Tibial artery (tissue), 4 donors: Measurements from ENCODE around the gene CLRN2.
"Not testable (repeated sequence)": the region's sequence is repeated elsewhere in the genome, so short reads cannot be mapped to it uniquely, and the experiment has no call there.

Source experiments
- DNase-seq, 2 donors: peaks; one replicate each; pipeline ENCODE4 v3.0.0-alpha.2; 2019
- H3K27ac ChIP-seq, 2 donors: fragments of 200-600 bp; sonication (generic) in 1 of 2; 1 replicate in 1 of 2; 2 replicates in 1 of 2; pipeline ENCODE4 v1.5.1; 2018 to 2019; ENCODE audit warnings: mild to moderate bottlenecking in 1 of 2
- H3K27me3 ChIP-seq, 2 donors: fragments of 200-600 bp; sonication (generic) in 1 of 2; one replicate each; pipeline versions ENCODE4 v1.5.1 to v1.6.0; 2016 to 2019
- H3K36me3 ChIP-seq, 3 donors: fragments of 200-600 bp; sonication (generic) in 2 of 3; one replicate each; pipeline ENCODE4 v1.5.1; 2016 to 2019; ENCODE audit warnings: mild to moderate bottlenecking in 2 of 3
- H3K4me1 ChIP-seq, 4 donors: fragments of 200-600 bp; sonication (generic) in 2 of 4; 1 replicate in 3 of 4; 2 replicates in 1 of 4; pipeline ENCODE4 v1.5.1; 2016 to 2019
- H3K4me3 ChIP-seq, 2 donors: fragments of 200-600 bp; sonication (generic) in 1 of 2; 1 replicate in 1 of 2; 2 replicates in 1 of 2; pipeline ENCODE4 v1.5.1; 2018 to 2019; ENCODE audit warnings: mild to moderate bottlenecking in 2 of 2
- H3K9me3 ChIP-seq, 3 donors: fragments of 200-600 bp; sonication (generic) in 1 of 3; one replicate each; pipeline ENCODE4 v1.5.1; 2016 to 2019
- CTCF ChIP-seq, 2 experiments: fragments of 200-600 bp in 1 of 2; fragments of 450-650 bp in 1 of 2; IDR thresholded peaks; one replicate each; pipeline ENCODE4 v1.5.1; 2017 to 2019; ENCODE audit warnings: antibody characterized with exemption in 2 of 2, mild to moderate bottlenecking in 1 of 2, moderate library complexity in 1 of 2
- intact Hi-C: fragments of 100-400 bp; cut with DNase I; formaldehyde crosslinking; loops from one replicate; pipeline ENCODE4 v1.15.0; 2023; ENCODE audit warnings: low total_unique reads

CLRN2 gene

DNA sequence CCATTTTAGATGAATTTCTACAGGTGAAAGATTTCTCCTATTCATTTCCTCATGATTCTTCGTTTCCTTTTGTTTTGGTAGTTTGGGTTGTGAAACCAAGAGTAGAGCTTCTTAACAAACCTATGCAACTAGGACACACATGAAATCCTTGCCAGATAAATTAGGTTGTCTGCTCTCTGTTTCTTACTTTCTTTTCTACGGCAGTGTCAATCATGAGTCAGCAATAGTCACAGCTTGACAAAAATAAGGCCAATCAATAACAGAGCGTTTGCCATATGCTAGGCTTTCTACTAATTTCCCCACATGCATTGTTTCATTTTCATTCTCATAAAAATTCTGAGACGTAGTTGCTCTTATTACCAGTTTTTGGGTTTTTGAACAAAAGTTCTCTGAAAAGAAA lies 20.3 kb downstream of the CLRN2 start:
- Histone ChIP-seq H3K9me3 (no peaks in the 10 kb centered on the region), H3K27me3 (peaks cover 0 to 3% of the 10 kb centered on the region in 2 donors), H3K4me3 (no peak overlapping the region), H3K27ac (no peak overlapping the region), H3K4me1 (no peaks in the 10 kb centered on the region), H3K36me3 (no peaks in the 10 kb centered on the region)
- TF ChIP-seq CTCF (IDR thresholded peaks at IDR 0.05), result no peak
- intact Hi-C loops, result no loop called here
- DNase-seq, result no peak

DNA sequence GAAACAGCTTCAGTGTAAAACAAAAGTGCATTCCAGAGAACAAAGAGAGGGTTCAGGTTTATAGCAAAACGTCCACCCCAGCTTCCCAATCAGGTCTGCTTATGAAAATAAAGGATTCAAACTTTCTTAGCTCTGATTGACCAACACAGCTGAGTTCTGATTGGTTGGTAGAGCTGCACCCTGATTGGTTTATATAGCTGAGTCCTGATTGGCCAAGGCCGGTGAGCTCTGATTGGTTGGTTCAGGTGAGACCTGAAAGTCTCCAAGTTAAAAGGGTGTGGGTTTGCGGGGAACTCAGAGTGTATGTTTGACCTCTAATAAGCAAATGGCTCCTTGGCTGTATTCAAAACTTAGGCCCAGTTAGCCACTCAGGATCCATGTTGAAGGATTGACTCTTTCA lies 20.9 kb downstream of the CLRN2 start:
- no peak for DNase-seq
- H3K27me3 ChIP-seq, result peaks cover 0 to 6% of the 10 kb centered on the region in 2 donors

DNA sequence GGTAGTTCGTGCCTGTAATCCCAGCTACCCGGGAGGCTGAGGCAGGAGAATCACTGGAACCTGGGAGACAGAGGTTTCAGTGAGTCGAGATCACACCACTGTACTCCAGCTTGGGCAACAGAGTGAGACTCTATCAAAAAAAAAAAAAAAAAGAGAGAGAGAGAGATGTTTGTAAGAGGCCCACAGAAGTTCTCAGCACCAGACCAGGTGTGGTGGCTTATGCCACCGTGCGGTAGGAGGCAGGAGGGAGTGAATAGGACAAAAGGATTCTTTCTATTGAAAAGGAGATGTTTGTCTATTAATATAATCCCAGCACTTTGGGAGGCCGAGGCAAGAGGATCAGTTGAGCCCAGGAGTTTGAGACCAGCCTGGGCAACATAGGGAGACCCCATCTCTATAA lies 22.1 kb downstream of the CLRN2 start:
- H3K27me3 ChIP-seq, intact Hi-C loops, H3K4me3 ChIP-seq, H3K27ac ChIP-seq, H3K36me3 ChIP-seq, H3K4me1 ChIP-seq, H3K9me3 ChIP-seq, DNase-seq: not testable (repeated sequence)

More for the DNA sequence above, 20.9 kb downstream of the CLRN2 start:
- Histone ChIP-seq H3K27ac (no peak overlapping the region), H3K4me1 (no peaks in the 10 kb centered on the region), H3K36me3 (no peaks in the 10 kb centered on the region), H3K9me3 (no peaks in the 10 kb centered on the region), H3K4me3 (no peak overlapping the region)
- intact Hi-C loops, result no loop called here
- TF ChIP-seq CTCF (IDR thresholded peaks at IDR 0.05), result no peak

- Histone ChIP-seq H3K4me3 (no peak overlapping the region), H3K27me3 (peaks cover 0 to 9% of the 10 kb centered on the region in 2 donors), H3K9me3 (no peaks in the 10 kb centered on the region), H3K36me3 (no peaks in the 10 kb centered on the region), H3K4me1 (no peaks in the 10 kb centered on the region), H3K27ac (no peak overlapping the region)
- intact Hi-C loops, result no loop called here
- TF ChIP-seq CTCF (IDR thresholded peaks at IDR 0.05), result no peak
- no peak for DNase-seq
Measured at GRCh38 chr4:17544205-17544604, 29.2 kb downstream of the CLRN2 start.

DNA sequence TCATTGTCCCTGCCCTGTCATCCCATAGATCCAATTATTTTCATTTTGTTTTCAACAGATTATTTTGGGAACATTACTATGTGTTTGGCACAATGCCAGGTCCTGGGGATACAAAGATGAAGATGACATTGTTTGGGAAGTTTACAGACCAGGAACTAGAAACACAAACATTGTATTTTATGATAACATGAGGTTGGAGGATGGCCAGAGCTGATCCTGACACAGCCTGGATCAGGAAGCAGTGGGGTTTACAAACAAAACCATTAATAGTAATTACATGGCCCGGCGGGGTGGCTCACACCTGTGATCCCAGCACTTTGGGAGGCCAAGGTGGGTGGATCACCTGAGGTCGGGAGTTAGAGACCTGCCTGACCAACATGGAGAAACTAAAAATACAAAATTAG lies 29.9 kb downstream of the CLRN2 start:
- H3K4me3 ChIP-seq, result no peak overlapping the region
- no peak for TF ChIP-seq CTCF (IDR thresholded peaks at IDR 0.05)
- no peaks in the 10 kb centered on the region for H3K4me1 ChIP-seq
- no peaks in the 10 kb centered on the region for H3K9me3 ChIP-seq
- peaks cover 0 to 7% of the 10 kb centered on the region in 2 donors for H3K27me3 ChIP-seq
- intact Hi-C loops, result loop anchor here (5.0 kb wide), 1 partner anchor 92 kb away; no protein-coding TSS in a partner anchor
- H3K27ac ChIP-seq, result no peak overlapping the region
- no peaks in the 10 kb centered on the region for H3K36me3 ChIP-seq
- DNase-seq, result no peak

DNA sequence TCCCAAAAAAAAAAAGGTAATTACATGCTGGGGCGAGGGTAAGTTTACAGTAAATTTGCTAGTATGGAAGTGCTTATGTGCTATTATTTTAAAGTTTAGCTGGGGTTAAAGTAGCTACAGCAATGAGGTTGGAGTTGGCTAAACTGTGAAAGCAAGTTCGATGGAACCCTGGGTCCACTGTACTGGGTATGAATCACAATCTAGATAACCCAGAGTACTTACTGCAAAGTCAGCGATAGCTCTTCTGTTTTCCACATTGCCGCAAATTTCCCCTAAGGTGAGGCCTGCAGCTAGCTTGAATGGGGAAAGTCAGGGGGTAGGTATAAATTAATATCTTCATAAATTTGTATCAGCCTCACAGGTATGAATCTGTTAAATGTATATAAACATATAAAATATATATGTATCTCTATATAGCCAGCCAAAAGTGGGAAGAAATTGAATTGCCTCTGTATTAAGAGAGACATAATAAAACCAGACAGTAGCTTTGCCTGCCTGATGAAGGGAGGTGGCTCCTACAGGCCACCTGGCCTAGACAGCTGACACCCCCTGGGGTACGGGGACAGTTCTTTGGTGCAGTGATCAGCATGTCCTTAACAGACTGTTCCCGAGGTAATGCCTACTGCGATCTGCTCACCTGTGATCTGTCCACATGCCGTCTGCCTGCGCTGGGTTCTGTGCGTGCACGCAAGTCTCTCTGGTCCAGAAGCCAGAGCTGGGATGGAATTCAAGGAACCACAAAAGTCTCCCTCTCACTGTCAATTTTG lies 30.6 kb downstream of the CLRN2 start:
- Histone ChIP-seq H3K4me3 (no peak overlapping the region), H3K9me3 (no peaks in the 10 kb centered on the region), H3K27me3 (peaks cover 0 to 3% of the 10 kb centered on the region in 2 donors), H3K4me1 (no peaks in the 10 kb centered on the region), H3K27ac (no peak overlapping the region), H3K36me3 (no peaks in the 10 kb centered on the region)
- TF ChIP-seq CTCF (IDR thresholded peaks at IDR 0.05), result no peak
- intact Hi-C loops, result loop anchor here (5.0 kb wide), 1 partner anchor 92 kb away; no protein-coding TSS in a partner anchor
- no peak for DNase-seq
